Measurements from ENCODE around the gene IFNL4.

DNA sequence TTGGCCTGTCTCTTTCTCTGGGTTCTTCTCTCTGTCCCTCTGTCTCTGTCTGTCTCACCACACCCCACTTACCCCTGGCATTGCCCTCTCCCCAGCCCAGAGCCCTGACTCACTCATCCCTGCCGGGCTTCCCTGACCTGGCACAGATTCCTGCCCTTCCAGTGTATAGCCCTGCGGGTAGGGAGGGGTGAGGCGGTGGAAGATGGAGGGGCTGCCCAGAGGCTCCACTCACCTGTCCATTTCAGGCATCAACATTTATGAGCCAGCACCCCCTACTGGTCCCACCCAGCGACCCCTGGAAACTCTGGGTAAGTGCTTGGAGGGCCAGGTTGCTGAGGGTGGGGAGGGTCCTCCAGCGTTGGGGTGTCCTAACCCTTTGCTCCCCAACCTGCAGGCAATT, 50.8 kb downstream of the IFNL4 start:
- TF ChIP-seq, protein P1, sequence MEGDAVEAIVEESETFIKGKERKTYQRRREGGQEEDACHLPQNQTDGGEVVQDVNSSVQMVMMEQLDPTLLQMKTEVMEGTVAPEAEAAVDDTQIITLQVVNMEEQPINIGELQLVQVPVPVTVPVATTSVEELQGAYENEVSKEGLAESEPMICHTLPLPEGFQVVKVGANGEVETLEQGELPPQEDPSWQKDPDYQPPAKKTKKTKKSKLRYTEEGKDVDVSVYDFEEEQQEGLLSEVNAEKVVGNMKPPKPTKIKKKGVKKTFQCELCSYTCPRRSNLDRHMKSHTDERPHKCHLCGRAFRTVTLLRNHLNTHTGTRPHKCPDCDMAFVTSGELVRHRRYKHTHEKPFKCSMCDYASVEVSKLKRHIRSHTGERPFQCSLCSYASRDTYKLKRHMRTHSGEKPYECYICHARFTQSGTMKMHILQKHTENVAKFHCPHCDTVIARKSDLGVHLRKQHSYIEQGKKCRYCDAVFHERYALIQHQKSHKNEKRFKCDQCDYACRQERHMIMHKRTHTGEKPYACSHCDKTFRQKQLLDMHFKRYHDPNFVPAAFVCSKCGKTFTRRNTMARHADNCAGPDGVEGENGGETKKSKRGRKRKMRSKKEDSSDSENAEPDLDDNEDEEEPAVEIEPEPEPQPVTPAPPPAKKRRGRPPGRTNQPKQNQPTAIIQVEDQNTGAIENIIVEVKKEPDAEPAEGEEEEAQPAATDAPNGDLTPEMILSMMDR (IDR thresholded peaks at IDR 0.05) = peak in 1 of 6 experiments; percentile 4
- TF ChIP-seq POLR2A (IDR thresholded peaks at IDR 0.05) = no peak
